GM19452 (cell line): Measurements from ENCODE around the gene RDH11.

Source experiments
- ATAC-seq: cut with Tn5 transposase; IDR thresholded peaks from one replicate; pipeline ENCODE4 v1.9.1; 2021; ENCODE audit not compliant: unreplicated experiment

Gene RDH11

GRCh38 chr14:67650694-67651093 is 44.9 kb downstream of the RDH11 start:
- no peak for ATAC-seq

- no peak for ATAC-seq
Observed at GRCh38 chr14:67650151-67650550, 45.4 kb downstream of the RDH11 start.

- ATAC-seq = no peak
Observed at GRCh38 chr14:67646131-67646530, 49.4 kb downstream of the RDH11 start.

GRCh38 chr14:67645414-67645813 is 50.1 kb downstream of the RDH11 start:
- no peak for ATAC-seq

- no peak for ATAC-seq
Observed at GRCh38 chr14:67644428-67644827, 51.1 kb downstream of the RDH11 start.

GRCh38 chr14:67643713-67644112 is 51.9 kb downstream of the RDH11 start:
- no peak for ATAC-seq

- no peak for ATAC-seq
Observed at GRCh38 chr14:67641902-67642749, 53.4 kb downstream of the RDH11 start.

- ATAC-seq = no peak
Observed at GRCh38 chr14:67641480-67641879, 54.1 kb downstream of the RDH11 start.

- ATAC-seq = no peak
Observed at GRCh38 chr14:67638642-67639041, 56.9 kb downstream of the RDH11 start.

- no peak for ATAC-seq
Observed at GRCh38 chr14:67636361-67636919, 59.1 kb downstream of the RDH11 start.

- ATAC-seq = no peak
Observed at GRCh38 chr14:67633451-67634147, 62.0 kb downstream of the RDH11 start.

- no peak for ATAC-seq
Observed at GRCh38 chr14:67630938-67631337, 64.6 kb downstream of the RDH11 start.

- ATAC-seq = no peak
Observed at GRCh38 chr14:67630186-67630585, 65.4 kb downstream of the RDH11 start.

- no peak for ATAC-seq
Observed at GRCh38 chr14:67627519-67627918, 68.0 kb downstream of the RDH11 start.
